ENCODE results near the gene ARHGAP11A. TPM values are rescaled to one million over a fixed set of nuclear protein-coding genes. Genes with fewer than 3 reads are reported as not detected.

The ARHGAP11A gene
- total RNA-seq, 2 donors from 2014 or later, result 2.6 to 3.8 TPM

DNA sequence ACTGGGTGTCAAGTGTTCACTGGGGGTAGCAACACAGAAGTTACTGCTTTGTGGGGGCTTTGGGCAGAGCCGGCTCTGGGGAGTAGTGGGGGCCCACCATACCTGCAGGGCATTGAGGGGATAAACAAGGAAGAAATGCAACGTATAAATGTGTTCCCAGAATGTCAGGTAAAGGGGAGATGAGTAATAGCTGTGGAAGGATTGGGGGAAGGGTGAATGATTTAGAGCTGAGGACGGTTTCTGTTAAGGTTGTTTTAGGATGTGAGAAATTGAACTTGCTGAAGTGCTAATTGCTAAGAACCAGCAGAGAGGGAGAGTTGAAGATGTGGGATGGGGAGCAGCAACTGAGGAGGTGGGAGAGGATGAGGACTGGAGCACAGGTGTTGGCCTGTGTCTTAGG is 36.9 kb downstream of the ARHGAP11A start:
- ATAC-seq (no peak), DNase-seq (no peak)
- intact Hi-C loops (cut with DNase I), result no loop called here

DNA sequence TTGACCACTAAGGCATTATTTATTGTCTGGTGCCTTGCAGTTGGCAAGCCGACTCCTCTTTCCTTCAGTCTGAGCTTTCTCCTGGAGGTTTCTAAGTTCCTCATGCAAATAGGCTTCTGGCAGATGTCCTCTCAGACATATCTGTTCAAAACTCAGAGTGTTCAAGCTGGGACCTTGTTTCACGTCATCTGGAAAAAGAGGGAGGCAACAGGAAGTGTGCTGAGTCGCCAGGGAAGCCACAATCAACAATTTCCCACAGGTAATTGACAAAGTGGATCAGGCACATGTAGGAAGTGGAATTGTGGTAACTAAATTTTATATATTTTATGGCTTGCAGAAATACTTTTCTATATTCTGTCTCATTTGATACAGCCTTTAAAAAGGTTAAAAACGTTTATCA is 40.8 kb downstream of the ARHGAP11A start:
- intact Hi-C loops (cut with DNase I), result no loop called here
- ATAC-seq (no peak), DNase-seq (no peak)

DNA sequence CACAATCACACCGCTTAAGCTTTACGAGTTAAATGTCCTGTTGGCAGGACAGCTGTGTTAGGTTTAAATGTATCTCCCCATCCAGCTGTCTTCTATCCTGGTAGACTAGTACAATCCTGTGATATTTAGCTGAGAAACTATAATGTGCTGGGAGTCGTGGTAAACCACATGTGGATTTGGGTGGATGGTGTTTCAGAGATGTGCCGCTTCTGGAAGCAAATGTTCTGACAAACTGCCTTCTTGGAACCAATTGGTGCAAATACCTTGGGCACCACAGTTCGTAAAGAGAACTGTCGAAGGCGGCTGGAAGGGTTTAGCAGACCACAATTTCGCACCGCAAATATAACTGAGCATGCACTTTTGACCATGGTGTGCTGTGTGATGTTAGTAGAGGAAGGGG is 41.2 kb downstream of the ARHGAP11A start:
- DNase-seq (no peak), ATAC-seq (no peak)
- intact Hi-C loops (cut with DNase I), result no loop called here

DNA sequence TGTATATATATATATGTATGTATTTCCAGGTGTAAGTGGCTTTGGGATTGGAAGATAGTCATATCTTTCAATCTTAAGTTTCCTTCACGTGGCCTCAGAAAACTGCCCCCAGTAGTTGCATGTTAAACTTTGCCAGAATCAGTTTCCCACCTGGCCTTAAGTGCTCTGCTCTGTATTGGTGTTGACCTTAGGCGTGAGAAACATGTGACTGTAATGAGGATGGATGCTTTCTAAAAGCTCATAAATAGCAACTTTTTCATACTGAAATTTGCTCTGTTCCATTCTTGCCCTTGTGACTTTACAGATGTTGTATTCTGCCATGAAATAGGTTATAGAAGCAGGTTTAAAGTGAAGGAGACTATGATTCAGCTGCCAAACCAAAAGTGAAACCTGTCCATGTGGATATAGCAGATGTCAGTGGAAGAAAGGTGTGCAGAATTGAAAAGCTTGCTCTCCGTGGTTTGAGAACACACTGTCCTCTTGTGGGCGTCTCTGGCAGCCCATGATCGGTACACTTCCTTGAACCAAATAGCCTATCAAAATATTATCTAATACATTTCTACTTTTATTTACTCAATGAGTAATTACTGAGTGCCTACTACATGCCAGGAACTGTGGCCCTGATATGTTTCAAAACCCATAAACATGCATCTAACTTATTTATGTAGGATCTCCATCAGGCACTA is 42.0 kb downstream of the ARHGAP11A start:
- intact Hi-C loops (cut with DNase I), result no loop called here

DNA sequence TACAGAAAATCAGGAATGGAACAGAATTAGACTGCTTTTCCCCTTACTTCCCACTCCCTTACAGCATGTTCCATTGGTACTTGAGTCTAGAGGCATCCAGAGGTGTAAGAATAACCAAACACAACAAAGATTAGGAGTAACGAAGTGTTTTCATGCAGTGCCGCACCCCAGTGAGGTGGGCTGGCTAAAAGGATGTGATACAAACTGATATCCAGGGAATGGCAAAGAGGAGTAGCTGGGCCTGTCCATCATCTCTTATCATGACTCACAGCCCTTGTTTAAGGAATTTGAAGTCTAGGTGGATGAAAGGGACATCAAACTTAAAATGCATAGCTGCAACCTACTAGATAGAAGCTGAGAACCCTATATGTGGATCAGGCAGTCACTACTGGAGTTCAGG is 42.6 kb downstream of the ARHGAP11A start:
- no peak for DNase-seq
- intact Hi-C loops (cut with DNase I), result no loop called here
- no peak for ATAC-seq

More for the DNA sequence above, 42.0 kb downstream of the ARHGAP11A start:
- no peak for DNase-seq
- ATAC-seq, result peak in 1 of 2 donors; percentile 51

DNA sequence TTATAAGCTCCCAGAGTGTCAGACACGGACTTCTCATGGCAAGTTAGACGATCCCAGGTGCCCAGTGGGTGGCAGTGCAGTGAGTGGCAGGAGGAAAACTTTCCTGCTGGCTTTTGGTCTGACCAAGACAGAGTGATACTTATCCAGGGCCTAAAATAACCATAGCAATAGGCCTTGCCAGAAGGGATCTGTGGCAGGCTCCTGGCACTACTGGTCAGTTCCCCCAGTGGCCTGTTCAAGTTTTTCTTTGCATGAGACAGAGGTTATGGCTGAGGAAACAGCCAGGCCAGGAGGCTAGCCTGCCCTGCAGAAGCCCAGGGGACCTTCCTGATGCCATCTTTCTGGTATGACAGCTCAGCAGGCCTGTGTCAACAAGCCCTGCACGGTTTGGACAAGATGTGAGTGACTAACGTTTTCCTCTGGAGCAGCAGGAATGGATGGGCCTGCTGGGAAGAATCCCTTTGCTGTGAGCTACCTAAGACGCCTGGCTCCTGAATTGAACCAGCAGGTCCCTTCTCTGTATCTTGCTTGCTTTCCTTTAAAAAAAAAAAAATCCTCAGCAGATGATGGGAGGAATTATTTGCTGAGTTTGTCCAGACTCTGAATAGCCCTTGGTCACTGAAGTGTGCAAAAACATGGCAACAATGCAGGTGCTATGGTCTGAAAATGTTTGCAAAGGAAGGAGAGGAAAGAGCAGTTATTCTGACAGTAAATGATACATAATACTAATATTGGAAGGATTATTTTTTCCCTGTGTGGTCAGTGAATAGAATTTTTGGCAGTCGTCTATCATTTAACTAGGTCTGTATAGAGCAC is 44.2 kb downstream of the ARHGAP11A start:
- DNase-seq (no peak), ATAC-seq (no peak)
- intact Hi-C loops (cut with DNase I), result loop anchor here (5.0 to 10.0 kb wide), 2 partner anchors 295 to 333 kb away; no protein-coding TSS in a partner anchor

DNA sequence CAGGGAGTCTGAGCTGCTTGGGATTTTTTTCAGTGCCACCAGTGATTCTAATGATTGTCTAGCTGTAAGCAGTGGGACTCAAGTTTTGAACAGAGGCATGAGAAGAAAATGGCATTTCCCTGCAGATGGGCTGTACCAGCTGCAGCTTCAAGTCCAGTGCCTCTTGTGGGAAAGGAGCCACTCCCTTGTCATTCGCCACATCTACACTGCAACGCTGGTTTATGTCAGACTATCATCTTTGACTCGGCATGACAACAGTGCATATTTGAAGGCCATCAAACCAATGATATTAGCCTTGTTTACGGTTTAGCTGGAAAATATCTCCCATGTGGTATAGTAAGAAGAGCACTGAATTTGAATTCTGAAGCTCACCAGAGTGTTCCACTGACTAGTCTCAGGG is 48.4 kb downstream of the ARHGAP11A start:
- DNase-seq, result no peak
- intact Hi-C loops (cut with DNase I), result loop anchor here (2.0 to 10.0 kb wide), 4 partner anchors 291 to 1037 kb away; no protein-coding TSS in a partner anchor

DNA sequence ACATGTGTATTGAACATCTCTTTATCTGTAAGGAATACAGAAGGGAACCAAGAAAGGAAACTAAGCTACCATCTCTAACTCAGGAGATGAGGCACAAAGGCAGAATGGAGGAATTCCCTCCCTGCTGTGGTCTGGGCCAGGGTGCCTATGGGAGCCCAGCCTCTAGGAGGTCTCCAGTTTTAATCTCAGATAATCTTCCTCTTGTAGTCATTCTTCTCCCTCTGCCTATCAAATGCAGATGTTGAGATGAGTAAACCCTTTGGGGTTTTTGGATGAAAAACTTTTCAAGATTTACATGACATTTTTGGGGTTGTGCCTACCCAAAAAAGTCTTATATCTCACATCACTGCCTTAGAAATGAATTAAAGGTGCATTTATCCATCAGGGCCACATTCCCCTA is 49.5 kb downstream of the ARHGAP11A start:
- DNase-seq (no peak), ATAC-seq (no peak)
- intact Hi-C loops (cut with DNase I), result loop anchor here (5.0 to 10.0 kb wide), 2 partner anchors 290 to 328 kb away; no protein-coding TSS in a partner anchor

More for the DNA sequence above, 48.4 kb downstream of the ARHGAP11A start:
- no peak for ATAC-seq

DNA sequence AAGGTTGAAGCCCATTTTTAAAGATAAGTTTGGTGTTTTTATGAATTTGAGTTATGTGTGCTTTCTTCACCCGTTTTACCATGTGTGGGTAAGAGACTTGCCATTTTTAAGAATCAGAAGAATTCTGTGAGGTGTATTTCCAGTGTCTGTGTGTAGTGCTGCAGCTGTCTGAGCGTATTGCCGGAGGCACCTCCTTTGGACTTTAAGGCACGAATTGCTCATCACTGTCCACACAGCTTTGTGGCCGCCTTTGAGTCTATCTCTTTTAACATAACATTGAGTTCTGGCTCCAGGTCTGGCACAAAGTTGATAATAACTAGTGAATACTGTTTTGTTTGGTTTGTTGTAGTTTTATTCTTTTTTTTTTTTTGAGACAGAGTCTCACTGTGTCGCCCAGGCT is 52.0 kb downstream of the ARHGAP11A start:
- intact Hi-C loops (cut with DNase I), result loop anchor here in 1 of 2 donors (10.0 kb wide), 1 partner anchor 287 kb away; no protein-coding TSS in a partner anchor
- DNase-seq (no peak), ATAC-seq (no peak)

DNA sequence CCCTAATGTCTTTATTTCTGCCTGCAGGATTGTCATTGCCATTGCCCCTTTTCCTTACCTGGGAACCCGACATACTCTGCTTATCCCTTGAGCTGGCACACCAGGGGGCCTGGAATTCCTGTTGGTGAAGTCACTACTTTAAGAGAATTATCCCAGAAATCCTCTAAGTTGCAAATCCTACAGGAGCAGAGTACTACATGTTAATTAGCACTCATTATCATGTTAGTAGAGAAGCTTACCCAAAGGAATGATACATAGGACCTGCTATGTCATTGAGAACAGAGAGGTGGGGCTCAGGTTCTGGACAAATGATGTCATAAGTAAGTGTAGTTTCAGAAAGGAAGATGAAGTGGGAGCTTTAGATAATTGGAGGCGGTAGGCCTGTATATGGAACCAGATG is 53.6 kb downstream of the ARHGAP11A start:
- intact Hi-C loops (cut with DNase I), result loop anchor here in 1 of 2 donors (10.0 kb wide), 1 partner anchor 286 kb away; no protein-coding TSS in a partner anchor
- ATAC-seq (no peak), DNase-seq (no peak)

DNA sequence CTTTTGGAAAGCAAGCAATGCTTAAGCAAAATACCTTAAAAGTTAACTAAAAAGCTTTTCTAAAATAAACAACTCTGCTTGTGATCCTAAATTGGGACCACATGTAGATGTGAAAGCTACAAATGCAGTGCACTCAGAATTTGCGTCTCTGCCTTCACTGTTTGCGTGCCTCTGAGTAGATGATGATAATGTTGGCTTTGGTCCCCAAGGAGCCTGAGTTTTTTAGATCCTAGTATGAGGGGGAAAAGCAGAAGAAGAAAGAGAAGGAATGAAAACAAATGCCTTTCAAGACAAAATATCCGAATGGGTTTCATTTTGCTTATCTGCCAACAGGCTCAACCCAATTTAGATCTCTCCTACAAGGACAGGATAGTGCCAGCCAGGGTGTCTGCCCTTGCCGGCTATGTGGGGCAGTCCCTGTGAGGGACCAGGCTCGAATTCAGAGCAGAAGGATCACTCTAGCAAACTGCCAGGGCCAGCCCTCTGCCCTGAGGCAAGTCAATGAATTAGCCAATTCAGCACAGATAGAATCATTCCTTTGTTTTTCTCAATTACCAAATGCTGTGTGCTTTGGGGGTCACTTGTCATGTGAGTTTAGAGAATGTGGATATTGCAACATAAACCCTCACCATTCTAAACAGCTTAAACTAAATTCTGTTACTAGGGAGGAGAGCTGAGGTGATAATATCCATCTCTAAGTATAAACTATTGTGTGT is 54.8 kb downstream of the ARHGAP11A start:
- intact Hi-C loops (cut with DNase I), result loop anchor here in 1 of 2 donors (10.0 kb wide), 1 partner anchor 285 kb away; no protein-coding TSS in a partner anchor
- peak; percentile 45 to 71 for ATAC-seq
- DNase-seq, result no peak

DNA sequence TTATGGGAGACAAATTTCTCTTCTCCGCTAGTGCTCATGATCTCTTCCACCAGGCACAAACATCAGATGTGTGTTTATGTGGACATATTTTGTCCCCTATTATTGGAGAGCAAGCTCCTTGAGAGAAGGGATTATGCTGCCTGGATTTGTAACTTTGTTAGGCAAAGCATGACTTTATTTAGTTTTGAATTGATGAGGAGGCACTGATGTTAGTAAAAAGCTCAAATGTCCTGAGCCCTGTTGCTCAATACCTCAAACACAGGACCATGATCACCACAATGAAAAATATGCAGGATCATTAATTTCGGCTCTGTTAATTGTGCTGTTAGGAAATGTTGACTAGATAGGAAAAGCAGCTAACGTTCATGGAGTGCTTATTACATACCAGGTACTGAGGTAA is 55.3 kb downstream of the ARHGAP11A start:
- DNase-seq (no peak), ATAC-seq (no peak)
- intact Hi-C loops (cut with DNase I), result no loop called here

DNA sequence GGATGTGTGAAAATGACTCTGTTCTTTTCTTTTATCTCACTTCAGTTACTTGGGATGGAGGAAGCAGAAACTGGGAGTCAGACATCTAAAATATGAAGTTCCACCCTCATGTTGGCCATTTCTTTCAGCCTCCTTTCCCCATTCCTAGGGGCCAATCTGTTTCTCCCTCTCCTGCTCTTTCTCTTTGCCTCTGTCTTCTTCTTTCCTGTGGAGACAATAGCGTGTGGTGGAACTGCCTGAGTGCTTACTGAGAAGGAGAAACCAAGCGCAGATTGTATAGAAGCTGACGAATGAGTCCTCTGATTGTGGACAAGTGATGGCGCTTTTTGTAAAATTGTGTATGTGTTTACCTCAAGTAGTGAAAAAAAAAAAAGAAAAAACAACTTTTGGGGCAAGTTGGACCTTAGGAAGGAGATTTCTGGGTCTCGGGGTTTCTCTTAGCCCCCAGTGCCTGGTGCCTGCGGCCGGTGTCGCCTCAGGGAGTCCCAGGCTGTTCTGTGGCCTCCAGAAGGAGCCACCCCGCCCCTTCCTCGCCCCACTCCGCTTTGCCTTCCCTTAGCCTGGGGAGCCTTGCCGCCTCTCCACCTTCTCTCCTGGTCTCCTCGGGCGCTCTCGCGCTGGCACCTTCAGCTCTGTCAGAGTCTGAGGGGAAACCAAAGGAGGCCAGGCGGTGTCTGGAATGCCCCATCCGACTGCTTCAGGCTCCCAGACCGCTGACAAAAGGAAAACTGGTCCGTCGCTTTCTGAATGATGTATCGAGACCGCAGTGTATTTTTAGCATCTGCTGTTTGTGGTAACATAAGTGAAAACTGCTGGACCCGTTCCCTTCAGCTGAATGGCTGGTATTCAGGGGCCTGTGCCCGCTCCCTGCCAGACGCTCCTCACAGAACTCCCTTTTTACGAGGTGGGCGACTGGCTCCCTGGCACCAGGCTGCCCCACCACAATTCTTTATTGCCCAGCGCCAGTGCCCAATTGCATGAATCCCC is 56.3 kb downstream of the ARHGAP11A start:
- DNase-seq (no peak), ATAC-seq (no peak)
- intact Hi-C loops (cut with DNase I), result no loop called here

DNA sequence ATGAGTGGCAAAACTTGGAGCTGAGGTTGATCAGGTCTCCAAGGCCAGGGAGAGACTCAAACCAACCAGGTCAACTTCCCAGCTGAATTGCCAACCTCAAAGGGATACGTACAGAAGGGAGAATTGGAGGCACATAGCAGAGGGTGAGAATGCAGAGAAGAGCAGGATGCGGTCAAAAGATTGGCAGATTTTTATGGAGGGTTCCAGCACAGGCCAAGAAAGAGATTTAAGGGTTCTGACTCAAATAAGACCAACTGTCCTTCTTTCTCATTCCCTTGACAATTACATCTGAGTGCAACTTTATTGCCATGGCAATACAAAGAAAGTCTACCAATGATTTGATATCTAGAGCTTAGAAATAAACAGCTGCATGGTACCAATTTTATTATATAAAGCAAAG is 59.4 kb downstream of the ARHGAP11A start:
- ATAC-seq, result no peak
- intact Hi-C loops (cut with DNase I), result no loop called here
- no peak for DNase-seq

DNA sequence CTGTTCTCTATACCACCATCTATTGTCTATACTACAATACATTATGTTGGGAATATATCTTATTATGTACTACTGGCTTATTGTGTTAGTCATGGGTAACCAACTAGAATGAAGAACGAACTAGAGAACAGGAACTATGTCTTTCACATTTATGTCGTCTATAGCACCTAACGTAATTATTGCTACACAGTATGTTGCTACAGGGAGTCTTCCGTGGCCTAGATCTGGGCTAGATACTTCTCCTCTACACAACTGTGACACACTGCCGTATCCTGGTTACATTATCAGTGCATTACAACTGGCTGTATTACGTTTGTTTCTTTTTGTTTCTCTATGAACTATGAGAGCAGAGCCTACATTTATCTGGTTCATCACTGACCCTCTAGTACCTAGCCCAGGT is 60.2 kb downstream of the ARHGAP11A start:
- intact Hi-C loops (cut with DNase I), result no loop called here
- no peak for DNase-seq
- ATAC-seq, result no peak

DNA sequence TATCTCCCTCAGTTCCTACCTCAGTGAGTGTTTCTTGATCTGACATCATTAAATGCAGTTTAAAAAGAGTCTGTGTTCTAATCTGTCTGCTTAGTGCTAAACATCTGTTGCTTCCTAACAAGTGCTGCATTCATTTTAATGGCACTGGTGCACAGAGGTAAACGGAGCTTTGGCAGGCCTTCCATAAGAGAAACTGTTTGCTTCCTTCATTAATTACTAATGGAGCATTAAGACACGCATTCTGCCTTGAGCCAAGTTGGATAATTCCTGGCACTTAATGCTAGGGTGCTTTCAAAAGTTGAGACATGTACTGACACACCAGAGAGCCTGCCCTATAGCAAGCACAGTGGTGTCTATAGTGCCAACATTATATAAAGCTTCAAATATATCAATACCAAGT is 60.9 kb downstream of the ARHGAP11A start:
- no peak for ATAC-seq
- DNase-seq, result no peak
- intact Hi-C loops (cut with DNase I), result no loop called here

DNA sequence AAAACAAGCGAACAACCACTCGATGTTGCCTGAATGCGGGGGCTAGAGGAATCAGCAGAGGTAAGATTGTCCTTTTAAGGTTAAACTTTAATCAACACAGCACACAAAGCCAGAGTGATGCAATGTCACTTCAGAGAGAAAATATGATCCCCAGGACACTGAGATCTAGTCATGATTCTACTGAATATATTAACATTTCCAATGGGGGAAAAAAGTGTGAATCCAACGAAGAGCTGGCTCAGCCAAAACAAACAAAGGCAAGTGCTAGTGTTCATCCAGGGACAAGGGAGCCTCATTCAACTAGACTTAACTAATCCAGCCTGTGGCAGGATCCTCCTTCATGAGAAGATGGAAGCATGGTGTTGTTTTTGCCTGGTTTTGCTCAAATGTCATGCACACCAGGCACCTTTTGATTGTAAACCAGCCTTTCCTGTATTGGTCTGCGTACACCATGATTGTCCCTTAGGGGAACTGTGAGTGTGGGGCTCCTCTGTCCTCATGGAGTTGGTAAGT is 62.0 kb downstream of the ARHGAP11A start:
- DNase-seq, result no peak
- ATAC-seq, result no peak
- intact Hi-C loops (cut with DNase I), result no loop called here

DNA sequence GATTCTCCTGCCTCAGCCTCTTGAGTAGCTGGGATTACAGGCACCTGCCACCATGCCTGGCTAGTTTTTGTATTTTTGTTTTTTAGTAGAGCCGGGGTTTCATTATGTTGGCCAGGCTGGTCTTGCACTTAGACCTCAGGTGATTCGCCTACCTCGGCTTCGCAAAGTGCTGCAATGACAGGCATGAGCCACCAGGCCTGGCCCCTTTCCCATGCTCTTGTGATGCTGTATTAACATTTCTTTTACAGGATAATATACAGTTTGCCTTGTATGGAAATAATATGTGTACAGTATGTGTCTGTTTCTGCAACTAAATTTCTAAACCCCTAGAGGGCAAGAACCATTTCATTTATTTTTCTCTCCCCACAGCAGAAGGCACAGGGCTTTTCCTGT is 64.0 kb downstream of the ARHGAP11A start:
- ATAC-seq, result no peak
- intact Hi-C loops (cut with DNase I), result no loop called here
- no peak for DNase-seq

All from left cardiac atrium (tissue), 4 donors.